GM23338 (cell line): Measurements from ENCODE around the gene C1orf146. TPM values are rescaled to one million over a fixed set of nuclear protein-coding genes. Genes with fewer than 3 reads are reported as not detected.

Experiments
- ATAC-seq: fragments of 200-7000 bp; cut with Tn5 transposase; 3 replicates; pipeline ENCODE4 v1.9.1; 2020
- DNase-seq: peaks from one replicate; pipeline ENCODE4 v3.0.0-alpha.2; 2015; ENCODE audit warnings: low spot score
- H2AFZ ChIP-seq: fragments of 200-600 bp; sonication (generic); 2 replicates; pipeline ENCODE4 v1.8.0; 2016; ENCODE audit warnings: antibody characterized with exemption, mild to moderate bottlenecking, moderate library complexity
- H3F3A ChIP-seq: fragments of 200-600 bp; sonication (generic); replicated peaks from 2 replicates; pipeline ENCODE4 v1.8.0; 2017; ENCODE audit warnings: antibody characterized with exemption, mixed run types, low read depth
- H3K27ac ChIP-seq: fragments of 200-600 bp; sonication (generic); 2 replicates; pipeline ENCODE4 v1.6.1; 2016; ENCODE audit warnings: low read depth
- H3K27me3 ChIP-seq: fragments of 200-600 bp; sonication (generic); 2 replicates; pipeline ENCODE4 v1.8.0; 2016; ENCODE audit warnings: mild to moderate bottlenecking, mixed run types, moderate library complexity; ENCODE audit not compliant: insufficient read depth
- H3K36me3 ChIP-seq: fragments of 200-600 bp; sonication (generic); 2 replicates; pipeline ENCODE4 v1.8.0; 2016; ENCODE audit warnings: mild to moderate bottlenecking; ENCODE audit not compliant: insufficient read depth
- H3K4me1 ChIP-seq: fragments of 200-600 bp; sonication (generic); 2 replicates; pipeline ENCODE4 v1.8.0; 2016; ENCODE audit warnings: mild to moderate bottlenecking, moderate library complexity; ENCODE audit not compliant: insufficient read depth
- H3K4me2 ChIP-seq: fragments of 200-600 bp; sonication (generic); 2 replicates; pipeline ENCODE4 v1.7.1; 2017; ENCODE audit warnings: mixed run types
- H3K4me3 ChIP-seq: fragments of 200-600 bp; sonication (generic); 2 replicates; pipeline ENCODE4 v1.6.1; 2016; ENCODE audit warnings: mixed run types
- H3K79me2 ChIP-seq: fragments of 200-600 bp; sonication (generic); replicated peaks from 2 replicates; pipeline ENCODE4 v1.8.0; 2017; ENCODE audit warnings: mild to moderate bottlenecking; ENCODE audit not compliant: insufficient read depth
- H3K9me2 ChIP-seq: fragments of 200-600 bp; sonication (generic); 2 replicates; pipeline ENCODE4 v1.8.0; 2017; ENCODE audit not compliant: insufficient read depth
- H4K20me1 ChIP-seq: fragments of 200-600 bp; sonication (generic); replicated peaks from 2 replicates; pipeline ENCODE4 v1.8.0; 2017; ENCODE audit warnings: mild to moderate bottlenecking; ENCODE audit not compliant: insufficient read depth
- H3K27ac Mint-ChIP-seq: 2 replicates; pipeline ENCODE4 v1.8.0; 2020; ENCODE audit warnings: inconsistent platforms, mild to moderate bottlenecking, moderate library complexity, mixed read lengths
- H3K27me3 Mint-ChIP-seq: 3 replicates; pipeline ENCODE4 v1.8.0; 2022; ENCODE audit warnings: low read depth, mild to moderate bottlenecking, moderate library complexity, mixed read lengths, inconsistent platforms; ENCODE audit not compliant: insufficient read depth, poor library complexity
- H3K36me3 Mint-ChIP-seq: 3 replicates; pipeline ENCODE4 v1.8.0; 2021; ENCODE audit warnings: low read depth, mild to moderate bottlenecking, inconsistent platforms, moderate library complexity, mixed read lengths
- H3K4me1 Mint-ChIP-seq: 3 replicates; pipeline ENCODE4 v1.8.0; 2020; ENCODE audit warnings: mild to moderate bottlenecking, inconsistent platforms, mixed read lengths
- H3K4me3 Mint-ChIP-seq: 3 replicates; pipeline ENCODE4 v1.8.0; 2021; ENCODE audit warnings: moderate library complexity, mild to moderate bottlenecking, inconsistent platforms, mixed read lengths
- H3K9me3 Mint-ChIP-seq: 3 replicates; pipeline ENCODE4 v1.8.0; 2020; ENCODE audit warnings: moderate library complexity, mild to moderate bottlenecking, inconsistent platforms, mixed read lengths
- CREB1 ChIP-seq: fragments of 250-450 bp; sonication (Bioruptor Pico); IDR thresholded peaks from 2 replicates; pipeline ENCODE4 v1.5.0; 2020; ENCODE audit warnings: low read depth, mild to moderate bottlenecking, moderate library complexity
- CTCF ChIP-seq, 2 experiments: fragments of 200-600 bp in 1 of 2; sonication (generic) in 1 of 2; conservative IDR thresholded peaks; 2 replicates each; pipeline versions ENCODE4 v1.5.1 to v1.6.1; 2016 to 2017; ENCODE audit warnings: antibody characterized with exemption in 2 of 2, low read depth in 2 of 2, mild to moderate bottlenecking in 2 of 2, moderate library complexity in 1 of 2
- ETS1 ChIP-seq: IDR thresholded peaks from 2 replicates; pipeline ENCODE4 v1.6.1; 2016; ENCODE audit warnings: antibody characterized with exemption
- EZH2 ChIP-seq: fragments of 200-600 bp; sonication (generic); IDR thresholded peaks from one replicate; pipeline ENCODE4 v1.8.0; 2017; ENCODE audit warnings: antibody characterized with exemption, mild to moderate bottlenecking, low read depth; ENCODE audit not compliant: unreplicated experiment
- EZH2phosphoT487 ChIP-seq: fragments of 200-600 bp; sonication (generic); IDR thresholded peaks from one replicate; pipeline ENCODE4 v1.8.1; 2018; ENCODE audit warnings: antibody characterized with exemption; ENCODE audit not compliant: unreplicated experiment
- JUNB ChIP-seq: IDR thresholded peaks from one replicate; pipeline ENCODE4 v1.6.1; 2016; ENCODE audit warnings: antibody characterized with exemption; ENCODE audit not compliant: unreplicated experiment
- NANOG ChIP-seq: IDR thresholded peaks from 2 replicates; pipeline ENCODE4 v1.6.1; 2016; ENCODE audit warnings: antibody characterized with exemption, borderline replicate concordance
- POLR2AphosphoS5 ChIP-seq: IDR thresholded peaks from 2 replicates; pipeline ENCODE4 v1.6.1; 2016; ENCODE audit warnings: antibody characterized with exemption, low read depth
- REST ChIP-seq: IDR thresholded peaks from one replicate; pipeline ENCODE4 v1.6.1; 2018; ENCODE audit warnings: antibody characterized with exemption; ENCODE audit not compliant: unreplicated experiment
- STAT1 ChIP-seq: IDR thresholded peaks from one replicate; pipeline ENCODE4 v1.6.1; 2016; ENCODE audit warnings: antibody characterized with exemption; ENCODE audit not compliant: unreplicated experiment
- ZNF114 ChIP-seq: fragments of 250-450 bp; sonication (Bioruptor Pico); IDR thresholded peaks from 2 replicates; pipeline ENCODE4 v1.5.0; 2020; ENCODE audit warnings: mild to moderate bottlenecking, moderate library complexity
- ZNF331 ChIP-seq: fragments of 250-450 bp; sonication (Bioruptor Pico); IDR thresholded peaks from 2 replicates; pipeline ENCODE4 v1.5.0; 2020; ENCODE audit warnings: low read depth, mild to moderate bottlenecking, moderate library complexity
- ZNF462 ChIP-seq: fragments of 250-450 bp; sonication (Bioruptor Pico); IDR thresholded peaks from 2 replicates; pipeline ENCODE4 v1.5.0; 2020; ENCODE audit warnings: mild to moderate bottlenecking, moderate library complexity
- polyA plus RNA-seq: library from polyadenylated mRNA; unstranded; fragments of >200 nt; fragmentation: Nextera tagmentation; extraction: Ambion mirVana; gene quantifications from 2 replicates; pipeline ENCODE4 v1.2.1, GENCODE V29; 2016
- total RNA-seq: library from RNA; depleted of rRNA; stranded (reverse); fragments of >200 nt; shearing (Covaris generic); gene quantifications from 2 replicates; pipeline ENCODE4 v1.2.3, GENCODE V29; 2014

Gene C1orf146
- total and polyA plus RNA-seq, 2 experiments from 2014 or later: not detected

- no peaks in the 10 kb centered on the region for H3K9me2 ChIP-seq
- ATAC-seq: no peak
- H3K9me3 Mint-ChIP-seq: no peaks in the 10 kb centered on the region
- TF ChIP-seq ZNF462 (CRISPR knock-in tag) (no peak), NANOG (no peak), CREB1 (no peak), ZNF331 (no peak), REST (no peak), CTCF (conservative IDR thresholded peaks at IDR 0.05; ENCODE audit: low read depth in 2 of 2) (no peak), ZNF114 (no peak), STAT1 (no peak), ETS1 (no peak), JUNB (no peak), EZH2 (no peak), POLR2AphosphoS5 (no peak), EZH2phosphoT487 (no peak)
- peaks cover 4% of the 10 kb centered on the region; the same call in 1 of the 2 replicates for H4K20me1 ChIP-seq
- no peaks in the 10 kb centered on the region for H3F3A ChIP-seq
- H3K79me2 ChIP-seq: no peaks in the 10 kb centered on the region
- H3K4me1 Mint-ChIP-seq: no peaks in the 10 kb centered on the region
- no peak for DNase-seq
- peaks cover 37% of the 10 kb centered on the region for H3K36me3 Mint-ChIP-seq
- no peak overlapping the region for H3K4me3 Mint-ChIP-seq
- H3K27ac ChIP-seq: no peak overlapping the region
- no peak overlapping the region for H3K4me2 ChIP-seq
- no peaks in the 10 kb centered on the region for H3K27me3 ChIP-seq
- H3K4me1 ChIP-seq: no peaks in the 10 kb centered on the region
- H2AFZ ChIP-seq: no peak overlapping the region
- no peak overlapping the region for H3K4me3 ChIP-seq
- peaks cover 9% of the 10 kb centered on the region; the same call in 1 of the 2 replicates for H3K36me3 ChIP-seq
- H3K27me3 Mint-ChIP-seq: peaks cover 2% of the 10 kb centered on the region
- H3K27ac Mint-ChIP-seq: no peak overlapping the region
Measured at GRCh38 chr1:92274939-92275338, 57.2 kb downstream of the C1orf146 start.
